SK-N-SH treated with all-trans-retinoic acid at 6 μM for 48 hours (cell line): ENCODE data around the gene RUFY4.

ENCODE experiments used
- ATAC-seq: fragments of 200-7000 bp; cut with Tn5 transposase; 3 replicates; pipeline ENCODE4 v1.9.1; 2020; ENCODE audit warnings: mild to moderate bottlenecking, moderate library complexity
- ARNTL ChIP-seq: fragments of 450-650 bp; formaldehyde crosslinking; IDR thresholded peaks from 2 replicates; pipeline ENCODE4 v1.5.0; 2020; ENCODE audit warnings: low read depth, mild to moderate bottlenecking, moderate library complexity, borderline replicate concordance
- BACH2 ChIP-seq: fragments of 250-450 bp; sonication (Bioruptor Pico); IDR thresholded peaks from 2 replicates; pipeline ENCODE4 v1.9.0; 2021; ENCODE audit warnings: mild to moderate bottlenecking, borderline replicate concordance
- CREB5 ChIP-seq: fragments of 250-450 bp; sonication (Bioruptor Pico); IDR thresholded peaks from 2 replicates; pipeline ENCODE4 v1.5.1; 2020; ENCODE audit warnings: low read depth, mild to moderate bottlenecking, moderate library complexity
- CSDC2 ChIP-seq: fragments of 250-450 bp; sonication (Bioruptor Pico); IDR thresholded peaks from 2 replicates; pipeline ENCODE4 v1.5.0; 2020; ENCODE audit warnings: mild to moderate bottlenecking, moderate library complexity
- ESRRG ChIP-seq: fragments of 250-450 bp; sonication (Bioruptor Pico); IDR thresholded peaks from 2 replicates; pipeline ENCODE4 v1.6.1; 2021; ENCODE audit warnings: mild to moderate bottlenecking
- GLIS3 ChIP-seq: fragments of 250-450 bp; sonication (Bioruptor Pico); IDR thresholded peaks from 2 replicates; pipeline ENCODE4 v1.5.0; 2020; ENCODE audit warnings: mild to moderate bottlenecking, moderate library complexity
- ISL1 ChIP-seq: fragments of 250-450 bp; sonication (Bioruptor Pico); IDR thresholded peaks from 2 replicates; pipeline ENCODE4 v2.1.2; 2022; ENCODE audit warnings: mild to moderate bottlenecking, moderate library complexity
- OSR1 ChIP-seq: fragments of 250-450 bp; sonication (Bioruptor Pico); IDR thresholded peaks from 2 replicates; pipeline ENCODE4 v1.8.0; 2022; ENCODE audit warnings: moderate library complexity, mild to moderate bottlenecking, inconsistent platforms
- PATZ1 ChIP-seq: fragments of 250-450 bp; sonication (Bioruptor Pico); IDR thresholded peaks from 2 replicates; pipeline ENCODE4 v1.8.0; 2020; ENCODE audit warnings: mild to moderate bottlenecking, moderate library complexity, borderline replicate concordance
- PPARA ChIP-seq: fragments of 250-450 bp; sonication (Bioruptor Pico); IDR thresholded peaks from 2 replicates; pipeline ENCODE4 v1.5.0; 2020; ENCODE audit warnings: mild to moderate bottlenecking, borderline replicate concordance
- SNAI2 ChIP-seq: fragments of 250-450 bp; sonication (Bioruptor Pico); IDR thresholded peaks from 2 replicates; pipeline ENCODE4 v1.5.0; 2020; ENCODE audit warnings: mild to moderate bottlenecking, moderate library complexity
- TCF4 ChIP-seq: fragments of 250-450 bp; sonication (Bioruptor Pico); IDR thresholded peaks from 2 replicates; pipeline ENCODE4 v1.8.0; 2021; ENCODE audit warnings: mild to moderate bottlenecking, moderate library complexity, borderline replicate concordance
- TSHZ2 ChIP-seq: fragments of 250-450 bp; sonication (Bioruptor Pico); IDR thresholded peaks from 2 replicates; pipeline ENCODE4 v1.5.0; 2020; ENCODE audit warnings: mild to moderate bottlenecking, moderate library complexity
- ZFP30 ChIP-seq: fragments of 450-650 bp; formaldehyde crosslinking; IDR thresholded peaks from 2 replicates; pipeline ENCODE4 v1.5.0; 2022; ENCODE audit warnings: mild to moderate bottlenecking, moderate library complexity
- ZNF565 ChIP-seq: fragments of 450-650 bp; formaldehyde crosslinking; conservative IDR thresholded peaks from 2 replicates; pipeline ENCODE4 v1.5.0; 2020; ENCODE audit warnings: low read depth, mild to moderate bottlenecking, moderate library complexity
- ZNF70 ChIP-seq: fragments of 450-650 bp; formaldehyde crosslinking; IDR thresholded peaks from 2 replicates; pipeline ENCODE4 v1.5.0; 2020; ENCODE audit warnings: mild to moderate bottlenecking, moderate library complexity
- ZNF8 ChIP-seq: fragments of 450-650 bp; formaldehyde crosslinking; IDR thresholded peaks from 2 replicates; pipeline ENCODE4 v1.5.0; 2020; ENCODE audit warnings: mild to moderate bottlenecking, moderate library complexity

The RUFY4 gene

DNA sequence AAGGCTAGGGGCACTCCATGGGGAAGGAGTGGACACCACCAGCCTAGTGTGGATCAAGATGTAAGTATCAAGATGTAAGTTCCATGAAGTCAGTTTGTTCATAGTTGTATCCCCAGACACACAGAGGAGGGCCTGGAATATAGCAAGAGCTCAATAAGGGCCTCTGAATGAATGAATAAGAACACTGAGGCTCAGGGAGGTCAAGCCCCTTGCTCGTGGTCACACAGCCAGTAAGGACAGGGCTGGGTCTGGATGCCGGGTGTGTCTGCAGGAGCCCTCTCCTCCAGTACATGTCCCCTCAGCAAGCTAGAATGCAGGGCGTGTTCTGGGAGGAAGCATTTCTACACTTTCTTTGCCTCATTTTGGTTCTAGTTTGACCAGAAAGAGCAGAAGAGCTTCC, 2.9 kb downstream of the RUFY4 start:
- ATAC-seq: no peak
- TF ChIP-seq ZNF70 (no peak), ZNF8 (CRISPR knock-in tag) (no peak), BACH2 (CRISPR knock-in tag) (no peak), PATZ1 (no peak), CSDC2 (CRISPR knock-in tag) (no peak), ESRRG (CRISPR knock-in tag) (no peak), ZNF565 (CRISPR knock-in tag) (no peak), CREB5 (CRISPR knock-in tag) (no peak), ZFP30 (CRISPR knock-in tag) (no peak), ARNTL (no peak), PPARA (CRISPR knock-in tag) (no peak), SNAI2 (no peak)

DNA sequence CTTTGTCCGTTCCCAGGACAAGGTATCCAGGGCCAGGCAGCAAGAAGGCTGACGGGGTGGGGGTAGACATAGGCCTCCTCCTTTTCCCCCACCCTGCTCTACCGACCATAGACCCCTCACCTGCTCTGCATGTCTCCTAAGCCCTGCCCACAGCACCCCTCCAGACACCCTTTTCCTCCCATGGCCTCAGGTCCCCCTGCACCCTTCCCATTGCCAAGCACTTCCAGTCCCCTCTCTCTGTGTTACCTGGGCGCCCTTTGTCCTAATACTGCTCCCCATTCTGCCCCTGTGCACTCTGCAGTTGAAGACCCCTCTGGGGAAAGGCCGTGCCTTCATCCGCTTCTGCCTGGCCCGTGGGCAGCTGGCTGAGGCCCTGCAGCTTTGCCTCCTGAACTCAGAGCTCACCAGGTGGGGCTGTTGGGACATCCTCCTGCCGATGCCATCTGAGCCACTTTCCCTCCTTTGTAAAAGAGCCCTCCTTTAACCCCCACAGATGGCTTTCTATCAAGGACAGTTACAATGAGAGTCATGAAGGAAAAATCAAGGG, 3.5 kb downstream of the RUFY4 start:
- no peak for ATAC-seq
- TF ChIP-seq ZFP30 (CRISPR knock-in tag) (no peak), TCF4 (CRISPR knock-in tag) (no peak), OSR1 (CRISPR knock-in tag) (no peak), TSHZ2 (CRISPR knock-in tag) (no peak), ZNF565 (CRISPR knock-in tag) (no peak)

GRCh38 chr2:218073185-218073584, 4.1 kb downstream of the RUFY4 start:
- TF ChIP-seq OSR1 (CRISPR knock-in tag): no peak
- no peak for TF ChIP-seq ISL1 (CRISPR knock-in tag)
- no peak for TF ChIP-seq ZFP30 (CRISPR knock-in tag)
- TF ChIP-seq TSHZ2 (CRISPR knock-in tag): no peak
- TF ChIP-seq PATZ1: no peak
- no peak for TF ChIP-seq BACH2 (CRISPR knock-in tag)
- no peak for TF ChIP-seq TCF4 (CRISPR knock-in tag)
- no peak for TF ChIP-seq ZNF565 (CRISPR knock-in tag)
- no peak for TF ChIP-seq CREB5 (CRISPR knock-in tag)
- no peak for TF ChIP-seq ZNF70
- no peak for TF ChIP-seq PPARA (CRISPR knock-in tag)
- TF ChIP-seq ESRRG (CRISPR knock-in tag): no peak
- no peak for TF ChIP-seq GLIS3 (CRISPR knock-in tag)
- no peak for ATAC-seq
